Lung (tissue), 12 donors: ENCODE results near the gene SAMHD1. TPM values are rescaled to one million over a fixed set of nuclear protein-coding genes. Genes with fewer than 3 reads are reported as not detected.

Experiments used
- ATAC-seq: fragments of 200-7000 bp; cut with Tn5 transposase; one replicate; pipeline ENCODE4 v1.9.1; 2020; ENCODE audit warnings: moderate number of reproducible peaks; ENCODE audit not compliant: insufficient read depth, low FRiP score
- DNase-seq, 3 donors: peaks; one replicate each; pipeline ENCODE4 v3.0.0-alpha.2; 2013 to 2017
- H3K27ac ChIP-seq, 2 donors: one replicate each; pipeline ENCODE4 v1.5.1; 2013; ENCODE audit warnings: mild to moderate bottlenecking in 2 of 2, moderate library complexity in 2 of 2, control low read depth in 1 of 2, inconsistent platforms in 1 of 2, low read depth in 1 of 2, low read length in 1 of 2
- H3K27me3 ChIP-seq, 3 donors: one replicate each; pipeline ENCODE4 v1.5.1; 2013; ENCODE audit warnings: low read length in 2 of 3; ENCODE audit not compliant: control insufficient read depth in 3 of 3, insufficient read depth in 3 of 3
- H3K36me3 ChIP-seq, 4 donors: one replicate each; pipeline ENCODE4 v1.5.1; 2013; ENCODE audit warnings: low read length in 4 of 4, mild to moderate bottlenecking in 1 of 4, moderate library complexity in 1 of 4; ENCODE audit not compliant: control insufficient read depth in 4 of 4, insufficient read depth in 4 of 4
- H3K4me1 ChIP-seq, 5 donors: one replicate each; pipeline ENCODE4 v1.5.1; 2013; ENCODE audit warnings: low read length in 5 of 5, mild to moderate bottlenecking in 2 of 5, moderate library complexity in 1 of 5; ENCODE audit not compliant: control insufficient read depth in 5 of 5, insufficient read depth in 5 of 5
- H3K4me3 ChIP-seq: one replicate; pipeline ENCODE4 v1.5.1; 2013; ENCODE audit warnings: mild to moderate bottlenecking, control low read depth, moderate library complexity
- H3K9ac ChIP-seq, 2 donors: one replicate each; pipeline ENCODE4 v1.5.1; 2013; ENCODE audit warnings: low read length in 2 of 2, control low read depth in 1 of 2; ENCODE audit not compliant: insufficient read depth in 1 of 2
- H3K9me3 ChIP-seq, 4 donors: one replicate each; pipeline ENCODE4 v1.5.1; 2013; ENCODE audit warnings: low read length in 3 of 4, mild to moderate bottlenecking in 1 of 4, moderate library complexity in 1 of 4; ENCODE audit not compliant: control insufficient read depth in 4 of 4, insufficient read depth in 3 of 4
- CTCF ChIP-seq: IDR thresholded peaks from 2 replicates; pipeline ENCODE4 v1.5.1; 2012; ENCODE audit warnings: mild to moderate bottlenecking; ENCODE audit errors: control extremely low read depth, extremely low read depth
- WGBS, 2 donors: extraction: QIAGEN DNeasy Blood & Tissue Kit; methylation state at CpG; one replicate each; pipeline ENCODE4 v1.1.7; 2013; 5-methylcytosine and 5-hydroxymethylcytosine counted together
- polyA plus RNA-seq, 2 donors: library from polyadenylated mRNA; stranded (reverse); fragments of 200-250 nt; gene quantifications; one replicate each; pipeline ENCODE4 v1.2.1, GENCODE V29; 2013
- total RNA-seq, 2 donors: library from RNA; depleted of rRNA in 1 of 2; stranded (reverse); fragments of >200 nt in 1 of 2; gene quantifications; one replicate each; pipeline ENCODE4 v1.2.1, GENCODE V29; 2014 to 2021
- donor health status: control.
- donor health status: control.
- donor health status: Bipolar disorder and iron deficiency.
- donor health status: healthy.
- donor health status: DM: yes; HTN: yes; CAD: no.

The SAMHD1 gene
- total and polyA plus RNA-seq, 4 donors = 59.7 to 184 (median 90.9) TPM

- no peak overlapping the region for H3K9ac ChIP-seq
- peaks cover 8 to 46% (median 16%) of the 10 kb centered on the region in 5 donors for H3K4me1 ChIP-seq
- H3K4me3 ChIP-seq = no peak overlapping the region
- WGBS, 2 donors = 40 to 66% methylated on average over 10 to 12 of the region's 12 CpGs
- peak overlapping the region; percentile 51 to 81 for H3K27ac ChIP-seq
- no peaks in the 10 kb centered on the region for H3K9me3 ChIP-seq
- TF ChIP-seq CTCF = no peak
- H3K27me3 ChIP-seq = no peaks in the 10 kb centered on the region
- no peak for DNase-seq
- H3K36me3 ChIP-seq = peaks cover 0 to 7% (median 0%) of the 10 kb centered on the region in 4 donors
- no peak for ATAC-seq
These were observed 99.3 kb downstream of the SAMHD1 start for GRCh38 chr20:36852187-36852586.

- ATAC-seq = no peak
- peak overlapping the region in 1 of 2 donors; percentile 81 for H3K27ac ChIP-seq
- no peaks in the 10 kb centered on the region for H3K27me3 ChIP-seq
- WGBS, 2 donors = 82 to 95% methylated on average over 2 of the region's 2 CpGs
- H3K9me3 ChIP-seq = no peaks in the 10 kb centered on the region
- H3K4me1 ChIP-seq = peaks cover 5 to 39% (median 12%) of the 10 kb centered on the region in 5 donors
- H3K4me3 ChIP-seq = no peak overlapping the region
- no peak overlapping the region for H3K9ac ChIP-seq
- no peak for DNase-seq
- TF ChIP-seq CTCF = no peak
- H3K36me3 ChIP-seq = peaks cover 0 to 3% (median 0%) of the 10 kb centered on the region in 4 donors
These were observed 100.0 kb downstream of the SAMHD1 start for GRCh38 chr20:36851490-36851889.

GRCh38 chr20:36850759-36851158 is 100.7 kb downstream of the SAMHD1 start:
- Histone ChIP-seq H3K27ac (no peak overlapping the region), H3K4me1 (peaks cover 2 to 31% (median 9%) of the 10 kb centered on the region in 5 donors), H3K27me3 (no peaks in the 10 kb centered on the region), H3K36me3 (peaks cover 0 to 3% (median 0%) of the 10 kb centered on the region in 4 donors), H3K9me3 (no peaks in the 10 kb centered on the region), H3K9ac (no peak overlapping the region), H3K4me3 (no peak overlapping the region)
- ATAC-seq (no peak), DNase-seq (no peak)
- TF ChIP-seq CTCF = no peak
- WGBS, 2 donors = 93 to 96% methylated on average over 6 of the region's 6 CpGs
